ENCODE data around the gene FOXD1.

Gene FOXD1

DNA sequence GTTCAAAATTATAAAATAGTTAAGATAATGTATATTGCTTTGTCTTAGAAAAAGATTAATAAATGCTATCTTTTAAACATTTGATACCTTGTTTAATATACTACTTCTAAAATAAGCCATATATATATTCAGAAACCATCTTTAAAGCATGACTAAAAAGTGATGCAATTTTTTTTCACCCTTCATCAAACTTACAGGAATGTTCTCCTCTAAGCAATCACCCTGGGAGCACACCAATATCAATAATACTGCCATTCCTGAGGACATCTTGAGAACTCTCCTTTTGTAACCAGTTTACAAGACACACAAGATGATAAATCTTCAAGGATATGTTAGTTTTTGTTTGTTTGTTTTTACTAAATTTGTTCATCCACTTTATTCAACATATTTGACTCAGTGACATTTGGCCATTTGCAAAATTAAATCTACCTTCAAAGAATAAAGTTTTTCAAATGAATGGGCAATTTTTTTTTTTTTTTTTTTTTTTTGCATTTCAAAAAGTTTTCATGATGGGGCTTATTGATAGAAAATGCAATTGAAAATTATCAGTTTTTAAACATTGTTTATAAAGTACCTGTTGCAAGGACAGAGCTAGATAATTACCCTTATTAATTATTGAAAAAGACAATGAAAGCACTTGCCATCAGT is 17.2 kb downstream of the FOXD1 start:
- DNase-seq (ENCODE audit: low read depth, low spot score) = peak; percentile 35
- no peak overlapping the region for H3K4me3 ChIP-seq (ENCODE audit: low read depth, low read length)
- TF ChIP-seq, protein P1, sequence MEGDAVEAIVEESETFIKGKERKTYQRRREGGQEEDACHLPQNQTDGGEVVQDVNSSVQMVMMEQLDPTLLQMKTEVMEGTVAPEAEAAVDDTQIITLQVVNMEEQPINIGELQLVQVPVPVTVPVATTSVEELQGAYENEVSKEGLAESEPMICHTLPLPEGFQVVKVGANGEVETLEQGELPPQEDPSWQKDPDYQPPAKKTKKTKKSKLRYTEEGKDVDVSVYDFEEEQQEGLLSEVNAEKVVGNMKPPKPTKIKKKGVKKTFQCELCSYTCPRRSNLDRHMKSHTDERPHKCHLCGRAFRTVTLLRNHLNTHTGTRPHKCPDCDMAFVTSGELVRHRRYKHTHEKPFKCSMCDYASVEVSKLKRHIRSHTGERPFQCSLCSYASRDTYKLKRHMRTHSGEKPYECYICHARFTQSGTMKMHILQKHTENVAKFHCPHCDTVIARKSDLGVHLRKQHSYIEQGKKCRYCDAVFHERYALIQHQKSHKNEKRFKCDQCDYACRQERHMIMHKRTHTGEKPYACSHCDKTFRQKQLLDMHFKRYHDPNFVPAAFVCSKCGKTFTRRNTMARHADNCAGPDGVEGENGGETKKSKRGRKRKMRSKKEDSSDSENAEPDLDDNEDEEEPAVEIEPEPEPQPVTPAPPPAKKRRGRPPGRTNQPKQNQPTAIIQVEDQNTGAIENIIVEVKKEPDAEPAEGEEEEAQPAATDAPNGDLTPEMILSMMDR (IDR thresholded peaks at IDR 0.05; ENCODE audit: low read depth, low read length) = no peak
- in situ Hi-C loops (cut with HindIII; ENCODE audit: low sequenced_read_pairs) = no loop called here

GRCh38 chr5:73426034-73426433 is 22.5 kb downstream of the FOXD1 start:
- DNase-seq (ENCODE audit: low read depth, low spot score) = no peak
- no peak overlapping the region for H3K4me3 ChIP-seq (ENCODE audit: low read depth, low read length)
- TF ChIP-seq, protein P1 (IDR thresholded peaks at IDR 0.05; ENCODE audit: low read depth, low read length) = no peak
- in situ Hi-C loops (cut with HindIII; ENCODE audit: low sequenced_read_pairs) = no loop called here

DNA sequence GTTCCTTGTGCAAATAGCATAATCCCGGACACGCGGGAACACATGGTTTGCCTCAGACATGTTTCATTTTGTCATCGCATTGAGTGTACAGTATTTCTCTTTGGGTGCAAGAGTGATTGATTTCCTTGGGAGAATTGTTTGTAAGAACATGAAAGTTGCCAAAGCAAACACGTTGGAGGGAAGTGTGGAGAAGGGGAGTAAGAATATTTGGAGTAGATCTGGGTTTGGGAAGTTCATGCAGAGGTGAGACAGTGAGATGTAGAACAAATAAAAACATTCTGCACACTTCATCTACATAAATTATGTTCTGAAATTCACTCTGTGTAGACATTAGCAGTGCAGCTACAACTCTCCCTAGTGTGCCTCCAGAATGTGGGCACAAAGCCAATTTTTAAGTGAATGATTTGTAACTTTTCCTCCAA is 24.0 kb downstream of the FOXD1 start:
- H3K4me3 ChIP-seq (ENCODE audit: low read depth, low read length) = no peak overlapping the region
- in situ Hi-C loops (cut with HindIII; ENCODE audit: low sequenced_read_pairs) = no loop called here
- TF ChIP-seq, protein P1 (IDR thresholded peaks at IDR 0.05; ENCODE audit: low read depth, low read length) = no peak
- DNase-seq (ENCODE audit: low read depth, low spot score) = peak; percentile 58

GRCh38 chr5:73422164-73422563 is 26.4 kb downstream of the FOXD1 start:
- TF ChIP-seq, protein P1 (IDR thresholded peaks at IDR 0.05; ENCODE audit: low read depth, low read length) = no peak
- H3K4me3 ChIP-seq (ENCODE audit: low read depth, low read length) = no peak overlapping the region
- in situ Hi-C loops (cut with HindIII; ENCODE audit: low sequenced_read_pairs) = no loop called here
- DNase-seq (ENCODE audit: low read depth, low spot score) = no peak

DNA sequence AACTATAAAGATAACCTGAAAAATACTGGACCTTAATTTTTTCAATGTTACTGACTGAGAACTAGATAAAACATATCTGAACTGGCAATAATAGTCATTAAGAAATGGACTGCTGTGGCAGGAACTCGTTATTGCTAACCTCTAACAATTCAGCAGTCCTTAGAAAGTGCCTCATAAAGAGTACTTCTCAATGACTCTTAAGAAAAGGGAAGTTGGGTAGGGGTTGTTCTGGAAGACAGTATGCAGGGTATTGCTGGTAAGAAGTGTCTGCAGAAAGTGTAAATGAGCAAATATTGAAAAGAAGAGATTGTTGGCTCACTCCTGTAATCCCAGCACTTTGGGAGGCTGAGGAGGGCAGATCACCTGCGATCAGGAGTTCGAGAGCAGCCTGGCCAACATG is 27.9 kb downstream of the FOXD1 start:
- TF ChIP-seq, protein P1 (IDR thresholded peaks at IDR 0.05; ENCODE audit: low read depth, low read length) = no peak
- no peak overlapping the region for H3K4me3 ChIP-seq (ENCODE audit: low read depth, low read length)
- in situ Hi-C loops (cut with HindIII; ENCODE audit: low sequenced_read_pairs) = no loop called here
- no peak for DNase-seq (ENCODE audit: low read depth, low spot score)

GRCh38 chr5:73419465-73420390 is 28.8 kb downstream of the FOXD1 start:
- peak overlapping the region; percentile 0 for H3K4me3 ChIP-seq (ENCODE audit: low read depth, low read length)
- TF ChIP-seq, protein P1 (IDR thresholded peaks at IDR 0.05; ENCODE audit: low read depth, low read length) = no peak
- DNase-seq (ENCODE audit: low read depth, low spot score) = peak; percentile 94
- in situ Hi-C loops (cut with HindIII; ENCODE audit: low sequenced_read_pairs) = no loop called here
